ENCODE results near the gene CTSW.
A peak's percentile ranks its signal among the peaks of the same experiment; 100 is the strongest.

CTSW gene

DNA sequence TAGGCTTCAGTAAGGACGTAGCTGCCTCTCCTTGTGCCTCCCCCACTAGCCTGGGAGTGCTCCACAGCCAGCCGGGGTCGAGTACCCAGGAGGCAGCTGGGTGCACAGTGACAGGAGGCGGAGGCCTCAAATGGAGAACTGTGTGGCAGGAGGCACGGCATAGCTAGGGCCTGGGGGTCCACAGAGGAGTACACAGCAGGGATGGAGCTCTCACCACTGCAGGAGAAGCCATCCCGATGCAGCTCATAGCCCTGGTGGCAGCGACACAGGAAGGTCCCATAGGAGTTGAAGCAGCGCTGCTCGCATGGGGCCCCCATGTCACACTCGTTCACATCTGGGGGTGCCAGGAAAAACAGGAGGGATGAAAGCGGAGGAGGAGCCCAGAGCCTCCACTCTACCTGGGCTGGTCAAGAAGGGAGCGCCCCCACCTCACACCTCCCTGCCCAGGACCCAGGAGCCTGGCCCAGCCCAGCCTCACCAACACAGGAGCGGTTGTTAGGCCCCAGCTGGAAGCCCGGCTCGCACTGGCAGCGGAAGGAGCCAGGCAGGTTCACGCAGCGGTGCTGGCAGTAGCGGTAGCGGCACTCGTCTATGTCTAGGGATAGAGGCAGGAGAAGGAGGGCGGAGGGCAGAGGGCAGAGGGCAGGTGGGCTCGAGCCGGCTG is 9.9 kb upstream of the CTSW start:
- Histone ChIP-seq H3K27me3 (replicated peaks) (no peaks in the 10 kb centered on the region), H3K27ac (no peak overlapping the region), H3K4me3 (ENCODE audit: low read depth, low read length) (no peak overlapping the region), H3K36me3 (replicated peaks) (peaks cover 50% of the 10 kb centered on the region)
- no peak for DNase-seq
- in situ Hi-C loops (cut with HindIII; ENCODE audit: low pct_ligation_motif_present, low sequenced_read_pairs): no loop called here
- TF ChIP-seq, protein P1, sequence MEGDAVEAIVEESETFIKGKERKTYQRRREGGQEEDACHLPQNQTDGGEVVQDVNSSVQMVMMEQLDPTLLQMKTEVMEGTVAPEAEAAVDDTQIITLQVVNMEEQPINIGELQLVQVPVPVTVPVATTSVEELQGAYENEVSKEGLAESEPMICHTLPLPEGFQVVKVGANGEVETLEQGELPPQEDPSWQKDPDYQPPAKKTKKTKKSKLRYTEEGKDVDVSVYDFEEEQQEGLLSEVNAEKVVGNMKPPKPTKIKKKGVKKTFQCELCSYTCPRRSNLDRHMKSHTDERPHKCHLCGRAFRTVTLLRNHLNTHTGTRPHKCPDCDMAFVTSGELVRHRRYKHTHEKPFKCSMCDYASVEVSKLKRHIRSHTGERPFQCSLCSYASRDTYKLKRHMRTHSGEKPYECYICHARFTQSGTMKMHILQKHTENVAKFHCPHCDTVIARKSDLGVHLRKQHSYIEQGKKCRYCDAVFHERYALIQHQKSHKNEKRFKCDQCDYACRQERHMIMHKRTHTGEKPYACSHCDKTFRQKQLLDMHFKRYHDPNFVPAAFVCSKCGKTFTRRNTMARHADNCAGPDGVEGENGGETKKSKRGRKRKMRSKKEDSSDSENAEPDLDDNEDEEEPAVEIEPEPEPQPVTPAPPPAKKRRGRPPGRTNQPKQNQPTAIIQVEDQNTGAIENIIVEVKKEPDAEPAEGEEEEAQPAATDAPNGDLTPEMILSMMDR (IDR thresholded peaks at IDR 0.05; ENCODE audit: low read depth, low read length, missing control alignments): no peak

DNA sequence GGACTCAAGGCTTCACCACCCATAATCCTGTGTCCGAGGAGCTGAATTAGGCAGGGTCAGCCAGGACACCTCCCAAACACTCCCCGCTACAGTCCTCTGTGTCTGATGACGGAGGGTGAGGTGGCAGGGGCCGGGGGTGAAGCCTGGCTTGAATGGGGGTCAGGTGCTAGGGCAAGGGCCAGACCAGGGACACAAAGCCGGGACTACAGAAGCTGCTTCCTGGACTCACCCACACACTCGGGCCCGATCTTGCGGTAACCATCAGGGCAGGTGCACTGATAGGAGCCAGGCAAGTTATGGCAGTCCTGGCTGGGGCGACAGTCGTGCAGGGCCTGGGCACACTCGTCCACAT is 9.4 kb upstream of the CTSW start:
- peaks cover 45% of the 10 kb centered on the region for H3K36me3 ChIP-seq (replicated peaks)
- H3K27ac ChIP-seq: no peak overlapping the region
- peak overlapping the region; percentile 9 for H3K4me3 ChIP-seq (ENCODE audit: low read depth, low read length)
- DNase-seq: no peak
- in situ Hi-C loops (cut with HindIII; ENCODE audit: low pct_ligation_motif_present, low sequenced_read_pairs): no loop called here
- no peaks in the 10 kb centered on the region for H3K27me3 ChIP-seq (replicated peaks)
- TF ChIP-seq, protein P1 (IDR thresholded peaks at IDR 0.05; ENCODE audit: low read depth, low read length, missing control alignments): no peak

DNA sequence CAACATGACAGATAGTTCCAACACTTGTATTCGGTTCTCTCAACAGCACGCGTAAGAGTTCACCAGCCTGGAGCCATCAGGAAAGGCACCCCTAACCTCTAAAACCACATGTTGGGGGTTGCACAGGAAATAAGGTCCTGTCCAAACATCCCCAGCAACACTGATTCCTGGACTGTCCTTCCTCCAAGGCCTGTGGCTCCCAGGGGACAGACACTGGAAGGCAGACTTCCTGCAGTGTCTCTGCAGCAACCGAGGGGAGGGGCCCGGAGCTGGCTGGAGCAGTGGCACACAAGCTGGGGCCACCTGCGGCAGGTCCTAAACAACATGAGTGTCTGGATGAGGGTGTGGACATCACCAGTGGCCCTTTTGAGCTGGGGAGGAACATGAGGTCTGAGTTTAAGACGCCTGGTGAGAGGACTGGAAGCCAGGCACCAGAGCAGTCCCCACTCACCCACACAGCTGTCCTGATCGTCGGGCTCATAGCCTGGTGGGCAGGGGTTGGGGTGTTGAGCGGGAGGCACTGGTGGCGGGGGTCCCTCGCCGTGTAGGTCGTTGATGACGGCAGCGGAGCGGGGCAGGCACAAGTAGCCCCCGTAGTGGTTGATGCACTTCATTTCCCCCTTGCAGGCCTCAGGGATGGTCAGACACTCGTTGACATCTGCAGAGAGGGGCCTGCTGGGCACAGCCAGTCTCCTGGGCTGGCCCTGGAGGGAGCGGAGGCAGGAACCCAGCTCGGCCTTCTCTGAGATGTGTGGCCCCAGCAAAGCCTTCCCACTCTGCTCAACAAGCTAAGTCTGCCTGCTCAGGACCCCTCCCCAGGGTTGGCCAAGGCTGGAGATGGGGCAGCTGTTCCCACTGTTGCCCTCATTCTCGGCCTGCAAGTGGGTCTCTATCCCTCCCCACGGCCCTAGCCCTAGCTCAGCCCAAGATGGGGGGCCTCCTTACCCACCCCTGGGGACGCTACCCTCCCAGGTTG is 8.6 kb upstream of the CTSW start:
- no peaks in the 10 kb centered on the region for H3K27me3 ChIP-seq (replicated peaks)
- in situ Hi-C loops (cut with HindIII; ENCODE audit: low pct_ligation_motif_present, low sequenced_read_pairs): no loop called here
- TF ChIP-seq, protein P1 (IDR thresholded peaks at IDR 0.05; ENCODE audit: low read depth, low read length, missing control alignments): no peak
- peaks cover 38% of the 10 kb centered on the region for H3K36me3 ChIP-seq (replicated peaks)
- H3K4me3 ChIP-seq (ENCODE audit: low read depth, low read length): peak overlapping the region; percentile 72
- DNase-seq: no peak
- peak overlapping the region; percentile 18 for H3K27ac ChIP-seq

DNA sequence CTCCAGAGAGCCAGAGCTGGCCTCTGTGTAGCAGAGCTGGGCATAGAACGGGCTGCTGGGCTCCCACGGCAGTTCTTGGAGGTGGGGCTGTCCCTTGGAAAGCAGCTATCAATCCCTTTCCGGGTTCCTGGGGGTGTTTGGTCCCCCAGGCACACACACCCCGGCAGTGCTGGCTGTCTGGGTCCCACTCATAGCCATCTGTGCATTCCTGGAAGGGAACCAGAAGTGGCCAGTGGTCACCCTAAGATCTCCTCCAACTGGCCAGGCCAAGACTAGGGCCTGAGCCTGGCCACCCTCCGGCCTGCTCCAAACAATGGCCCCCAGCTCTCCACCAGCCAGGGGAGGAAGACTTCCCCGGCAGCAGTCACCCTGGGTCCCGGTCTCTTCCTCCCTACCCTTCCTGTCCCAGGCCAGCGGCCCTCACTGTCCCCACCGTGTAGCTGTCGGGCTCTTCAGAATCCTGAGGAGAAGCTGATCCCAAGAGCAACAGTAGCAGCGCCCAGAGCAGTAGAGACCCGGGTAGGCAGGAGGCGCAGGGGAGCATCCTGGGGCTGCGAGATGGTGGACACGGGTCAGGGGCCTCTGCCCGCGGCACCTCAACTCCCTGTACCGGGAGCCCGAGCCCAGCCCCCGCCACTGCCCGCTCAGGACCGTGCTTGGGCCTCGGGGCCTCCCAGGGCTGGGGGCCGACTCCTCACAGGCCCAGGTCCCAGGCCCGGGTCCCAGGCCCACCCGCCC is 7.7 kb upstream of the CTSW start:
- peak overlapping the region; percentile 18 for H3K27ac ChIP-seq

DNA sequence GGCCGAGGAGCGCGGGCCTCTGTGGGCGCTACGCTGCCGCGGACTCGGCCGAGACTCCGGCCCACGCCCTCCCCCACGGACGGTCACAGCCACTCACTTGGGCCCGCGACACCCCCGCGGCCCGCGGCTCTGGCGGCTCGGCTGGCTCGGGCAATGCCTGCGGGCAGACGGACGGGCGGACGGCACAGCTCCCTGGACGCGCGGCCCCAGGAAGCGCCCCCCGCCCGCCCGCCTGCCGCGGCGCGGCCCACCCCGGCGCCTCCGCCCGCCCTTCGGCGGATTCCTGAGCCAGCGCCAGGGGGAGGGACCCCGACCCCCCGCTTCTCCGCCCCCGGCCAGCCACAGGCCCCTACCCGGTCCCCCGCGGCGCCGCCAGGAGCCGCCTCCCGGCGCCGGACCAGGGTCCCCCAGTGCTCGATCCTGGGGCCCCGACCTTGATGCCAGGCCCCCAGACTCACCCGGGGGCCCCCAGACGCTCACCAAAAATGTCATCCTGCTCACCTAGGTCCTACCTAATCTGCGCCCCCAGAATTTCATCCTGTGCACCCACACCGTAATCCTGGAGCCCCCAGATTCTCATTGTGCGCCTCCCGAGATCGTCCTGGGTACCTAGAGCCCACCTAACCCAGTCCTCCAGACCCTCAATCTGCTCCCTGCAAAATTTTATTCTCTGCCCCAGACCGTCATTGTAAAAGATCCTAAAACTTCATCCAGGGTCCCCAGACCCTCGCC is 6.9 kb upstream of the CTSW start, which contains the start of gene EFEMP2:
EFEMP2 (minus strand) TSS at position 215 of the 732 bp plus-strand sequence. CDS start 446 bp downstream, outside the sequence.
- Histone ChIP-seq H3K27me3 (replicated peaks) (no peaks in the 10 kb centered on the region), H3K27ac (peak within 1 kb of the TSS; percentile 79), H3K36me3 (replicated peaks) (peaks cover 26% of the 10 kb centered on the region), H3K4me3 (ENCODE audit: low read depth, low read length) (peak within 1 kb of the TSS; percentile 72)
- in situ Hi-C loops (cut with HindIII; ENCODE audit: low pct_ligation_motif_present, low sequenced_read_pairs): no loop called here
- TF ChIP-seq, protein P1 (IDR thresholded peaks at IDR 0.05; ENCODE audit: low read depth, low read length, missing control alignments): no peak
- DNase-seq: no peak

More for the DNA sequence above, 7.7 kb upstream of the CTSW start:
- H3K4me3 ChIP-seq (ENCODE audit: low read depth, low read length): peak overlapping the region; percentile 72
- TF ChIP-seq, protein P1 (IDR thresholded peaks at IDR 0.05; ENCODE audit: low read depth, low read length, missing control alignments): peak; percentile 55
- H3K27me3 ChIP-seq (replicated peaks): no peaks in the 10 kb centered on the region
- peak; percentile 31 for DNase-seq
- H3K36me3 ChIP-seq (replicated peaks): peaks cover 34% of the 10 kb centered on the region
- in situ Hi-C loops (cut with HindIII; ENCODE audit: low pct_ligation_motif_present, low sequenced_read_pairs): no loop called here
